HG02840 (cell line): ENCODE data around the gene SMG9.
"Not testable (repeated sequence)": the region's sequence is repeated elsewhere in the genome, so short reads cannot be mapped to it uniquely, and the experiment has no call there.

Experiments used
- ATAC-seq: cut with Tn5 transposase; IDR thresholded peaks from one replicate; pipeline ENCODE4 v1.9.1; 2021; ENCODE audit warnings: mild to moderate bottlenecking, moderate library complexity, moderate number of reproducible peaks; ENCODE audit not compliant: unreplicated experiment, low FRiP score

SMG9 gene

DNA sequence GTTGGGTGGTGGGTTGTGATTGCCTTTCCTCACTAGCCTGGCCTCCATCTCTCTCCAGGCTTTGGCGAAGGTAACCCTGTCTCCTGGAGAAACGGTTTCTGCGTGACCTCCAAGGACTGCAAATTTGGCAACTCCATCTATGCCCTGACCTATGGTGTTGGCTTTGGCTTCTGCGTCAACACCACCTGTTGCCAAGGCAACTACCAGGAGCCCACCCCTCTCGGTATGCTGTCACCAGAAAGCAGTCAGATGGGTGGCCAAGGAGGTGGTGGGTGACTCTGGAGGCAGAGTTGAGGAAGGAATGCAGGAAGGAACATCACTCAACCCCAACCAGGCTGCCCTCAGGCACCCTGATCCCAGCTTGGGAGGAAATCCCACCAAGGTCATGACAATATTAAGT is 57.5 kb downstream of the SMG9 start:
- no peak for ATAC-seq

DNA sequence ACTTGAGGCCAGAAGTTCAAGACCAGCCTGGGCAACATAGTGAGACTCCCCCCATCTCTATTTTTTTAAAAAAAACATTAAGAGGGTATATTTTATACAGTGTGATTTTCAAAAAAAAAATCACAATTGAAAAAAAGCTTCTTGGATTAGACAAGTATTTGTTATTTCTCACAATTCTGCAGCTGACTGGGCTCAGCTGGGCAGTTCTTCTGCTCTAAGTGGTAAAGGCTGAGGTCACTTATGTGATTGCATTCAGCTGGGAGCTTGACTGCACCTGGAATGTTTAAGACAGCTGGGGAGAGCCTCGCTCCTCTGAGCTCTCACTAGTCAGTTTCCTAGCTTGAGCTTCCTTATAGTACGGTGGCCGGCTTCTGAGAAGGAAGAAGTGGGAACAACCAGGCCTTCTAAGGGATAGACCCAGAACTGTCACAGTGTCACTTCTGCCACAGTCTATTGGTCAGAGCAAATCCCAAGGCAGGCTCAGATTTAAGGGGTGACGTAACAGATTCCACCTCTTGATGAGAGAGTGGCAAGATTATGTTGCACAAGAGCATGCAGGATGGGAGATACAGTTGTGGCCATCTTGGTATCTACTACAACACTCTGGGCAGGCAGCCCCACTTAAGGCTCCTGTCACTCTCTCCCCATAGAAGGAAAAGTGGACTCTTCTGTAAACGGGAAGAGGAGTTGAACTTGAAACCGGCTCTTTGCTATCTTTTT is 58.6 kb downstream of the SMG9 start:
- ATAC-seq, result no peak

DNA sequence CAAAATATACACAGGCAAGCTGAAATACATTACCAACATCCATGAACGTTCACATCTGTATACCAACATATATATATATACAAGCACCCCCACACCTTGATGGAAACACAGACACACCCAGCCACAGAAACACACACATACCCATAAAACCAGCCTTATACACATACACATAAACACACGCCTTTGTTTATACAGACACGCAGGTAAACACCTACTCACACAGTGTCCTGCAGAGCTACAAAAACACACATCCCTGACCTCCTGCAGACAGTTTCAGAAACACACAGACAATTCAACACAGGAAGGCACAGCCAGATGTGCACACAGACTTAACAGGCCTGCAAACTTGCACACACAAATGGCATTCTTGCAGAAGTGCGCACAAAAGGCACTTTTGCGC is 60.2 kb downstream of the SMG9 start:
- ATAC-seq, result no peak

DNA sequence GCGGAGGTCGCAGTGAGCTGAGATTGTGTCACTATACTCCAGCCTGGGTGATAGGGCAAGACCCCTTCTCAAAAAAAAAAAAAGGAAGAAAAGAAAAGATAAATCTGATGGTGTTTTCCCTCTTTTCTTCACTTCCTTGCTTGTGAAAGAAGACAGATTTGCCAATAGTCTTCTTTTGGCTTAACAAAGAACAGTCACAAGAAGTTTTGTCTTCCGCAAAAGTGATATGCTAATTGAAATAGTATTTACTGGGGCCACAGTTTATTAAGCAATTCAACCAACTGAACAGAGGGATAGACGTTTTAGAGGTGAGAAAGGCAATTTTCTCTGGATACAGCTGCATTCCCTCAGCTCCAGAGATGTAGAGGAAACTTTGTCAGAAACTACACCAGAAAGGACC is 61.9 kb downstream of the SMG9 start:
- no peak for ATAC-seq

DNA sequence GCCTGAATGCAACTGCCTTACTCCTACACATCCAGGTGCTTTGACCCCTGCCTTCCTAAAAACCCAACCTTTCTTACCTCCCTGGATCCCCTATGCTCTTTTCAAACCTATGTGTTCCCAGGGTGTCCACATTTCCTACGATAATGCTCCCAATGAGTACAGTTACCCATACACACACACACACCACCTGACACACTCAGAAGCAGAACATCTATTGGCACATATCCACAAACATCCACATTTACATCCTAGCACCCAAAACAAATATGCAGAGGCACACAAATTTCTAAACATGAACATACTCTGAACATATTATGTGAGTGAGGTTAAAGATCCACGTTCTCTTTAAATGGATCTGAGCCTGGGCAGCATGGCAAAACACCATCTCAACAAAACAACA is 62.4 kb downstream of the SMG9 start:
- no peak for ATAC-seq

DNA sequence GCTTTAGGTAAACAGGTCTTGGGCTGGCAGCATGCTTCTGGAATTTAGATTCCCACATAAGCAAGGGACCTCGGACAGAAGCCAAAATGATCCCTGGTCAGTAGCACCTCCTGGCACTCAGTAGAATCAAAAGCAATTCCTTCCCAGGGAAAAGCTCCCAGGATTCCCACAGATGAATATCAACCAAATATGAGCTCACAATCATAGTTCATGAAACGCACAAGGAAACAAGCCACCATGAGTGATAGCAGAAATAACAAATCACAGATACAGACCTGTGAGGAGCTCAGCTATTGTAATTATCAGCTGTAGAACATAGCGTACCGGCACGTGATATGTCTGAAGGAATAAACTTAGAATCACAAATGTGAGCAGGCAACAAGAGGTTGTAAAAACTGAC is 63.0 kb downstream of the SMG9 start:
- ATAC-seq, result no peak

- no peak for ATAC-seq
These were observed 63.9 kb downstream of the SMG9 start for GRCh38 chr19:43690890-43691289.

- no peak for ATAC-seq
These were observed 64.3 kb downstream of the SMG9 start for GRCh38 chr19:43690444-43690843.

DNA sequence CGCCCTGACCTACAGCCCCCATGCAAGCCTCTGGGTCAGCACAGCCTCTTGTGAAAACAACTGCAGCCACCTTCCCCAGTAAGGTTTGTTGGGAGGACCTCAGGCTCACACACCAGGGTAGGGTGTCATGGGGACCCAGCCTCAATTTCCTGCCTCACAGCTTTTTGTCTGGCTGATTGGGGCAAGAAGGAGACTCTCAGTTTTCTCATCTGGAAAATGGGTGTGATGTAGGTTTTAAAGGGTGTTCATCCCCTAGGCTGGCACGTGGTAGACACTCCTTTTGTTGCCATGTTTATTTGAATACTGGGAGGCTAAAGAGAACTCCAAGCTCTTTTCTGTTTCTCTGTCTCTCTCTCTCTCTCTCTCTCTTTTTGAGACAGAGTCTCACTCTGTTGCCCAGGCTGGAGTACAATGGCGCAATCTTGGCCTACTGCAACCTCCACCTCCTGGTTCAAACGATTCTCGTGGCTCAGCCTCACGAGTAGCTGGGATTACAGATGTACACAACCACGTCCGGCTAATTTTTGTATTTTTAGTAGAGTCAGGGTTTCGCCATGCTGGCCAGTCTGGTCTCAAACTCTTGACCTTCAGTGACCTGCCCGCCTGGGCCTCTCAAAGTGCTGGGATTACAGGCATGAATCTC is 66.6 kb downstream of the SMG9 start:
- no peak for ATAC-seq

DNA sequence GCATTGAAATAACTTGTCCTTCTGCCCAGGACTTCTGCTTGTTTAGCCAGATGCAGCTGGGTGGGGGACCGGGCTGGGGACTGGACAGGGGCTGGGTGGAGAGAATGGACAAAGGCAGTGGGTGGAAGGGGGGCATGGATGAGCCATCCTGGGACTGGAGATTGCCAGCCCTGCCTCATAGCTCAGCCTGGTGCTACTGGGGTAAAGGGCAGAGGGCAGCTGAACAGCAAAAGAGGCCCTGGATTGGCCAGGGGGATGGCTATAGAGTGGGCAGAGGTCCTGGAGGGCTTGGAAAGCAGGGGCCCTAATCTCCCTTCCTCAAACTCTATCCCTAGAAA is 67.1 kb downstream of the SMG9 start:
- ATAC-seq, result no peak

DNA sequence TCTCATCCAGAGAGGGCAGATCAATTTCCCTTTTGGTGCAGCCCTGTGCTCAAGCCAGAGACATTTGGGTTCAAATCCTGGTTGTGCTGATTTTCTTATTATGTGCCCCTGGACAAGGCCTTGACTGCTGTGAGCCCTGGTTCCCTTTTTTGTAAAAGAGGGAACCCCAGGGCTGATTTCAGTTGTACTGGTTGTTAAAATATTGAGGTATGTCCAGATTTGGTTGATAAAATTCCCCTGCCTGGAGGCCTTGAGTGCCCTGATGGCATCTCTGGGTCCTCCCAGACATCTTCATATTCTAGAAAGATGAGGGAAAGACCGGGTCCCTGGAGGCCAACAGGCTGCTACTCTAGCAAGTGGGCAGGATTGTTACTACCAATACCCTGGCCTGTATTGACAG is 70.4 kb downstream of the SMG9 start:
- ATAC-seq, result no peak

DNA sequence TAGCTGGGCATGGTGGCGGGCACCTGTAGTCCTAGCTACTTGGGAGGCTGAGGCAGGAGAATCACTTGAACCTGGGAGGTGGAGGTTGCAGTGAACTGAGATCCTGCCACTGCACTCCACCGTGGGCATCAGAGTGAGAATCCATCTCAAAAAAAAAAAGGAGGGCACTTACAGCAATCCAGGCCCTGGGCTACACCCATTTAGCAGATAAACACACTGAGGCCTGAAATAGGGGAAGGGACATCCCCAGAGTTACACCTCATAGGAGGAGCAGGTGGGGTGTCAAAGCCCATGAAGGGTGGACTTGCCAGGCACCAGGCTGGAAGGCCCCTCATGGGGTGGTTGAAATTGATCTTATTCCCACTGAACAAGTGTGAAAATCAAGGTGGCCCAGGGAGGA is 70.9 kb downstream of the SMG9 start:
- ATAC-seq, result no peak

DNA sequence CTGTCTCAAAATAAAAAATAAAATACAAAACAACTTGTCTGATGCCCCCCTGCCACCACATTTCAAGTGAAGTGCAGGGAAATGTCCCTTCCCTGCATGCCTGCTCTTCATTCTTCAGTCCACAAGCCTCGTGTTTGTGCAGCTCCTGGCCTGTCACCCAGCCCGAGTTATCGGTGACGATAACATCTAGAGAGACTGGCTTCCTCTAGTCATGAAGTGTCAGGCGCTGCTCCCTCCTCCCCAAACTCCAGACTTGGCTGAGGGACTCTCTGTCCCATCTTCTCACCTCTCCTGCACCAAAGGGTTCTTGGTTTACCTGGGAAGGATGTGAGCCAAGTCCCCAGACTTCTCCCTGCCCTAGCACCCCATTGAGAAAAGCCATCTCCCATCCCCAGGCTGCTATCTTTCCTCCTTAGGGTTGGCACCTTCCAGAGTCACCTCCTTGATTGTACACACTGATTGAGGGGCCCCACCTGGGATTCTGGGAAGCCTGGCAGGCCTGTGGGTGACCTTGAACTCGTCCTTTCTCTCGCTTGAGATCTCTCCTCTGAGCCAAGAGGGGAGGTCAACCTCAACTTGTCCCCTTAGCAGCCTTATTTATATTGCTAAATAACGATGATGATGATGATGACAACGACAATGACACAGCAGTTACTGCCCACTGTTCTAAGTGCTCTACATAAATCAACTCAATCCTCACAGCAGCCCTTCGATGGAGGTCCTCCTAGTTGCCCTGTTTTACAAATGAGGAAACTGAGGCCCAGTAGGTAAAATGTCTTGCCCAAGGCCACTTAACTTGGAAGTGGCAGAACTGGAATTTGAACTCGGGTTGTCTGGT is 71.7 kb downstream of the SMG9 start:
- ATAC-seq, result no peak

GRCh38 chr19:43682269-43682668 is 72.5 kb downstream of the SMG9 start:
- ATAC-seq, result not testable (repeated sequence)

GRCh38 chr19:43681821-43682220 is 72.9 kb downstream of the SMG9 start:
- ATAC-seq, result no peak

DNA sequence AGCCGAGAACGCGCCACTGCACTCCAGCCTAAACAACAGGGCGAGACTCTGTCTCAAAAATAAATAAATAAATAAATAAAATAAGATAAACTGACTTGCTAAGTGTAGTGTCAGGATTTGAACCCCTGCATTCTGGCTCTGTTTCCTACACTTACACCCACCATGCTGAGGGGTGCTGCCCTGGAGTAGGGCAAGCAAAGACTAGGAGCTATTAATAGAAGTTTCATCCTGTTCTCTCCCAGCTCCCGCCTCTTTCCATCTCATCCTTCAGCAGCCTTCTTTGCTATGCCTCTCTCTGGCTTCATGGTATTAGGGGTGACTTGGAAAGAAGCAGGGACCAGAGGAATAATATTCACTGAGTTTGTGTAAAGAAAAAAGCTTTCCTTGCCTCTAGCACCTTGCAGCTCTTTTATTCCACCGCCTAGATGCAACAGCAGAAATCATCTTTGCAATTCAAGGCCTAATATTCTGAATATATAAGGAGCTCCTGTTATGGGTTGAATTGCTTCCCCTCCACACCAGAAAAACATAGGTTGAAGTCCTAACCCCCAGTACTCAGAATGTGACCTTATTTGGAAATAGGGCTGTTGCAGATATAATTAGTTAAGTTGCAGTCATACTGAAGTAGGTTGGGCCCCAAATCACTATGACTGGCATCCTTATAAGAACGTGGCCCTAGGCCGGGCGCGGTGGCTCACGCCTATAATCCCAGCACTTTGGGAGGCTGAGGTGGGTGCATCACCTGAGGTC is 76.1 kb downstream of the SMG9 start:
- ATAC-seq, result no peak
